A549 treated with AZD9567 at 1 μM for 4 hours (cell line): Measurements from ENCODE around the gene USP49. TPM values are rescaled to one million over a fixed set of nuclear protein-coding genes. Genes with fewer than 3 reads are reported as not detected.

Experiments used
- total RNA-seq: library from RNA; stranded (reverse); fragments of 200-300 nt; extraction: Qiagen RNA extraction; gene quantifications from 5 replicates; pipeline ENCODE4 v1.2.3, GENCODE V29; 2022; ENCODE audit not compliant: insufficient read depth

The USP49 gene
- 0.54 to 1.5 TPM (median 1.3 TPM) in 5 replicates for total RNA-seq

GRCh38 chr6:41895300-41896233 is at the start of gene USP49:
Gene USP49, minus strand, starts transcription at chr6:41895375. Its CDS starts 88,392 bp downstream, at chr6:41806983.

GRCh38 chr6:41941280-41942066 is 46.3 kb upstream of the USP49 start, which contains the start of gene CCND3:
Gene CCND3, minus strand, starts transcription at chr6:41941808. Its CDS starts 159 bp downstream, at chr6:41941649.

GRCh38 chr6:41920921-41921711 is 25.9 kb upstream of the USP49 start, which contains the start of the genes BYSL and MED20:
Gene BYSL, plus strand, starts transcription at chr6:41921499. Its CDS starts 64 bp downstream, at chr6:41921563.
Gene MED20, minus strand, starts transcription at chr6:41921139. Its CDS starts 121 bp downstream, at chr6:41921018.

GRCh38 chr6:41787219-41787917 is 107.8 kb downstream of the USP49 start, which contains the start of gene TOMM6:
Gene TOMM6, plus strand, starts transcription at chr6:41787694. Its CDS starts 4 bp downstream, at chr6:41787698.

GRCh38 chr6:41780551-41781365 is 114.4 kb downstream of the USP49 start, which contains the start of gene PRICKLE4:
Gene PRICKLE4, plus strand, starts transcription at chr6:41780782. Its CDS starts 2,692 bp downstream, at chr6:41783474.

GRCh38 chr6:41779788-41780550 is 115.2 kb downstream of the USP49 start, which contains the start of gene FRS3:
Gene FRS3, minus strand, starts transcription at chr6:41779900. Its CDS starts 2,913 bp downstream, at chr6:41776987.

GRCh38 chr6:41747256-41748101 is 147.7 kb downstream of the USP49 start, which contains the start of gene PGC:
Gene PGC, minus strand, starts transcription at chr6:41747397. Its CDS starts 63 bp downstream, at chr6:41747334.

Other genes starting within 250 kb of the USP49 start
- 3.7 to 6.8 TPM (median 6.2 TPM) in 5 replicates for gene TFEB, start 159.8 kb downstream of the USP49 start, total RNA-seq
- gene PGC, start 148.0 kb downstream of the USP49 start, total RNA-seq: 0.06 to 0.13 TPM in 2 of 5 replicates, not detected in the others
- 2.4 to 9.8 TPM (median 3.0 TPM) in 5 replicates for gene FRS3, start 115.5 kb downstream of the USP49 start, total RNA-seq
- gene PRICKLE4, start 114.6 kb downstream of the USP49 start, total RNA-seq: 0.58 to 1.2 TPM (median 1.1 TPM) in 4 of 5 replicates, not detected in the other
- 276 to 313 TPM (median 294 TPM) in 5 replicates for gene TOMM6, start 107.7 kb downstream of the USP49 start, total RNA-seq
- 12.2 to 13.9 TPM (median 13.5 TPM) in 5 replicates for gene MED20, start 25.8 kb upstream of the USP49 start, total RNA-seq
- 39.2 to 58.6 TPM (median 44.2 TPM) in 5 replicates for gene BYSL, start 26.1 kb upstream of the USP49 start, total RNA-seq
- 103 to 167 TPM (median 146 TPM) in 5 replicates for gene CCND3, start 46.4 kb upstream of the USP49 start, total RNA-seq
- gene TAF8, start 155.1 kb upstream of the USP49 start, total RNA-seq: 11.8 to 13.8 TPM (median 13.0 TPM) in 5 replicates
- 1.3 to 2.1 TPM (median 1.6 TPM) in 5 replicates for gene C6orf132, start 247.2 kb upstream of the USP49 start, total RNA-seq